ENCODE results near the gene PDCL2. TPM values are rescaled to one million over a fixed set of nuclear protein-coding genes. Genes with fewer than 3 reads are reported as not detected.
"Not testable (repeated sequence)": the region's sequence is repeated elsewhere in the genome, so short reads cannot be mapped to it uniquely, and the experiment has no call there.

Gene PDCL2
- total RNA-seq, 1 donor from 2014 or later: not detected

- no peak overlapping the region for H3K4me3 ChIP-seq (ENCODE audit: low read depth, low read length)
- TF ChIP-seq, protein P1, sequence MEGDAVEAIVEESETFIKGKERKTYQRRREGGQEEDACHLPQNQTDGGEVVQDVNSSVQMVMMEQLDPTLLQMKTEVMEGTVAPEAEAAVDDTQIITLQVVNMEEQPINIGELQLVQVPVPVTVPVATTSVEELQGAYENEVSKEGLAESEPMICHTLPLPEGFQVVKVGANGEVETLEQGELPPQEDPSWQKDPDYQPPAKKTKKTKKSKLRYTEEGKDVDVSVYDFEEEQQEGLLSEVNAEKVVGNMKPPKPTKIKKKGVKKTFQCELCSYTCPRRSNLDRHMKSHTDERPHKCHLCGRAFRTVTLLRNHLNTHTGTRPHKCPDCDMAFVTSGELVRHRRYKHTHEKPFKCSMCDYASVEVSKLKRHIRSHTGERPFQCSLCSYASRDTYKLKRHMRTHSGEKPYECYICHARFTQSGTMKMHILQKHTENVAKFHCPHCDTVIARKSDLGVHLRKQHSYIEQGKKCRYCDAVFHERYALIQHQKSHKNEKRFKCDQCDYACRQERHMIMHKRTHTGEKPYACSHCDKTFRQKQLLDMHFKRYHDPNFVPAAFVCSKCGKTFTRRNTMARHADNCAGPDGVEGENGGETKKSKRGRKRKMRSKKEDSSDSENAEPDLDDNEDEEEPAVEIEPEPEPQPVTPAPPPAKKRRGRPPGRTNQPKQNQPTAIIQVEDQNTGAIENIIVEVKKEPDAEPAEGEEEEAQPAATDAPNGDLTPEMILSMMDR (conservative IDR thresholded peaks at IDR 0.05; ENCODE audit: low read depth, low read length): no peak
- DNase-seq (ENCODE audit: low read depth): no peak
Measured at GRCh38 chr4:55598641-55599040, 6.6 kb upstream of the PDCL2 start.

- DNase-seq (ENCODE audit: low read depth): no peak
- TF ChIP-seq, protein P1 (conservative IDR thresholded peaks at IDR 0.05; ENCODE audit: low read depth, low read length): no peak
- H3K4me3 ChIP-seq (ENCODE audit: low read depth, low read length): no peak overlapping the region
Measured at GRCh38 chr4:55588160-55588559, 3.9 kb downstream of the PDCL2 start.

- DNase-seq (ENCODE audit: low read depth); H3K4me3 ChIP-seq (ENCODE audit: low read depth, low read length): not testable (repeated sequence)
Measured at GRCh38 chr4:55582773-55583172, 9.3 kb downstream of the PDCL2 start.

DNA sequence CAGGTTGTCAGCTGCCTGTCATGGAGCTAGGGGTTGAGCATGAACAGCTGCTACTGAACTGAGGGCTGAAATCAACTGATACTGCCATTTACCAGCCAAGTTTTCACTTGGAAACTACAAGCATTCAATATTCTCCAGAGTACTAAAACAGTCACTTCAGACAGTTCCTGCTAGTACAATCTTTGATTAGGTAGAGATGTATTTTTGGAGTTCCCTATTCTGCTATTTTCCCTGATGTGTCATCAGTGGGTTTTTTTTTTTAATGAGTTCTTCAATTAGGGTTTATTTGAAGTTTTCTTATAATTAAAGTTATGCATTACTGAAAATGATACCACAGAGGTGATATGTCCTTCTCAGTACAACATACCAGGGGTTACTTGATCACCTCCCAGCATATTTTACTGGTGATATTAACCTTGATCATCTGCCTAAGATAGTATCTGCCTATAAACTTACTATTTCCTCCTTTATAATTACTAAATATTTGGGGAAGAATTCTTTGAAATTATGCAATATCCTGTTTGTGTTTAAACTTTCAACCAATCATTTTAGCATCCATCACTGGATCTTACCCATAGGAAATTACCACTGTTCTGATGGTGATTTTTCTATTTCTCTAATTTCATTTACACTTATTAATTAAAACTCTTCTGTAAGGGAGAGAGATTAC lies 13.6 kb downstream of the PDCL2 start:
- no peak for DNase-seq (ENCODE audit: low read depth)
- no peak overlapping the region for H3K4me3 ChIP-seq (ENCODE audit: low read depth, low read length)
- TF ChIP-seq, protein P1 (conservative IDR thresholded peaks at IDR 0.05; ENCODE audit: low read depth, low read length): no peak

- H3K4me3 ChIP-seq (ENCODE audit: low read depth, low read length): no peak overlapping the region
- no peak for DNase-seq (ENCODE audit: low read depth)
- TF ChIP-seq, protein P1 (conservative IDR thresholded peaks at IDR 0.05; ENCODE audit: low read depth, low read length): no peak
Measured at GRCh38 chr4:55575513-55575912, 16.5 kb downstream of the PDCL2 start.

GRCh38 chr4:55574252-55574651 lies 17.8 kb downstream of the PDCL2 start:
- no peak overlapping the region for H3K4me3 ChIP-seq (ENCODE audit: low read depth, low read length)
- TF ChIP-seq, protein P1 (conservative IDR thresholded peaks at IDR 0.05; ENCODE audit: low read depth, low read length): no peak
- no peak for DNase-seq (ENCODE audit: low read depth)

- no peak overlapping the region for H3K4me3 ChIP-seq (ENCODE audit: low read depth, low read length)
- DNase-seq (ENCODE audit: low read depth): no peak
- TF ChIP-seq, protein P1 (conservative IDR thresholded peaks at IDR 0.05; ENCODE audit: low read depth, low read length): no peak
Measured at GRCh38 chr4:55571806-55572205, 20.2 kb downstream of the PDCL2 start.
